Endothelial cell of umbilical vein (primary cell): ENCODE measurements around the gene SYNPO2.

Source experiments
- EZH2 ChIP-seq: IDR thresholded peaks from 2 replicates; pipeline ENCODE4 v1.6.1; 2012; ENCODE audit warnings: borderline replicate concordance, low read depth, mild to moderate bottlenecking, moderate library complexity, low read length, inconsistent platforms; ENCODE audit not compliant: severe bottlenecking
- FOS ChIP-seq: IDR thresholded peaks from 2 replicates; pipeline ENCODE4 v1.6.1; 2011; ENCODE audit warnings: mild to moderate bottlenecking, low read length, moderate library complexity, borderline replicate concordance; ENCODE audit not compliant: insufficient read depth
- GATA2 ChIP-seq: IDR thresholded peaks from 2 replicates; pipeline ENCODE4 v1.7.0; 2011; ENCODE audit warnings: low read depth, mild to moderate bottlenecking, moderate library complexity, mixed read lengths, low read length; ENCODE audit not compliant: insufficient read length, insufficient read depth
- MYC ChIP-seq: IDR thresholded peaks from one replicate; pipeline ENCODE4 v1.6.1; 2011; ENCODE audit warnings: mild to moderate bottlenecking, low read depth, low read length
- POLR2A ChIP-seq: IDR thresholded peaks from 2 replicates; pipeline ENCODE4 v1.6.1; 2012; ENCODE audit warnings: low read depth, mild to moderate bottlenecking, control low read depth, low read length
- POLR2AphosphoS5 ChIP-seq: IDR thresholded peaks from 2 replicates; pipeline ENCODE4 v1.6.1; 2012; ENCODE audit warnings: low read depth, mild to moderate bottlenecking, control low read depth, low read length, moderate library complexity; ENCODE audit not compliant: insufficient read depth
- TF ChIP-seq, protein P1 (sequence below), 2 donors: IDR thresholded peaks; 1 replicate in 1 of 2; 2 replicates in 1 of 2; pipeline ENCODE4 v1.5.1; 2011; ENCODE audit warnings: low read length in 2 of 2, mild to moderate bottlenecking in 2 of 2, moderate library complexity in 2 of 2, control low read depth in 1 of 2, inconsistent platforms in 1 of 2, low read depth in 1 of 2; ENCODE audit not compliant: insufficient read depth in 1 of 2; ENCODE audit errors: extremely low read depth in 1 of 2
- TF ChIP-seq, protein P2 (sequence below): IDR thresholded peaks from 2 replicates; pipeline ENCODE4 v1.6.1; 2011; ENCODE audit not compliant: insufficient read depth, insufficient read length

DNA sequence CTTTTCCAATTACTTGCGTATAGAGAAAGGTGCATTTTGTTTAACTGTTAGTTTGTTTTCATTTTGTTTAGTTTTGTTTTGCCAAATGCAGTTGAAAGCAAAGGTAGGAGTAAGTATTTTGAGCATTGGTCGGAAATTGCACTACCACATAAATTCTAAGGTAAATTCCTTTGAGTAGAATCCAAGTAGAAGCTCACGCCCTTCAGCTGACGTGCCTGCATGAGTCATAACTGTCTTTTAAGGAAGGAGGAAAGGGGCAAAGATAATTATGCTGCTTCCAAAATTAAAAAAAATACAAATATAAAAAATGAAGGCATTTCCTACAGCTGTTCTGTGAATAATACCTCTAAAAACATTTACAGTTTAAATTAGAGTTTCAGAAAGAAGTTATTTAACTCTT is 136.8 kb downstream of the SYNPO2 start:
- TF ChIP-seq, protein P1, sequence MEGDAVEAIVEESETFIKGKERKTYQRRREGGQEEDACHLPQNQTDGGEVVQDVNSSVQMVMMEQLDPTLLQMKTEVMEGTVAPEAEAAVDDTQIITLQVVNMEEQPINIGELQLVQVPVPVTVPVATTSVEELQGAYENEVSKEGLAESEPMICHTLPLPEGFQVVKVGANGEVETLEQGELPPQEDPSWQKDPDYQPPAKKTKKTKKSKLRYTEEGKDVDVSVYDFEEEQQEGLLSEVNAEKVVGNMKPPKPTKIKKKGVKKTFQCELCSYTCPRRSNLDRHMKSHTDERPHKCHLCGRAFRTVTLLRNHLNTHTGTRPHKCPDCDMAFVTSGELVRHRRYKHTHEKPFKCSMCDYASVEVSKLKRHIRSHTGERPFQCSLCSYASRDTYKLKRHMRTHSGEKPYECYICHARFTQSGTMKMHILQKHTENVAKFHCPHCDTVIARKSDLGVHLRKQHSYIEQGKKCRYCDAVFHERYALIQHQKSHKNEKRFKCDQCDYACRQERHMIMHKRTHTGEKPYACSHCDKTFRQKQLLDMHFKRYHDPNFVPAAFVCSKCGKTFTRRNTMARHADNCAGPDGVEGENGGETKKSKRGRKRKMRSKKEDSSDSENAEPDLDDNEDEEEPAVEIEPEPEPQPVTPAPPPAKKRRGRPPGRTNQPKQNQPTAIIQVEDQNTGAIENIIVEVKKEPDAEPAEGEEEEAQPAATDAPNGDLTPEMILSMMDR (IDR thresholded peaks at IDR 0.05; ENCODE audit: extremely low read depth in 1 of 2, insufficient read depth in 1 of 2, low read depth in 1 of 2, low read length in 2 of 2) = no peak
- TF ChIP-seq POLR2A (no peak), POLR2AphosphoS5 (no peak), EZH2 (no peak), MYC (no peak), GATA2 (no peak), FOS (peak; percentile 69)
- TF ChIP-seq, protein P2, sequence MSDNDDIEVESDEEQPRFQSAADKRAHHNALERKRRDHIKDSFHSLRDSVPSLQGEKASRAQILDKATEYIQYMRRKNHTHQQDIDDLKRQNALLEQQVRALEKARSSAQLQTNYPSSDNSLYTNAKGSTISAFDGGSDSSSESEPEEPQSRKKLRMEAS = no peak
